KOPT-K1 (cell line): Measurements from ENCODE around the gene KCTD6.

ENCODE experiments used
- H3K27ac ChIP-seq: fragments of 200-600 bp; sonication (generic); 2 replicates; pipeline ENCODE4 v1.5.1; 2016; ENCODE audit warnings: antibody characterized with exemption, mild to moderate bottlenecking, low read depth, low read length; ENCODE audit not compliant: poor library complexity, severe bottlenecking
- H3K36me3 ChIP-seq: fragments of 200-600 bp; sonication (generic); 2 replicates; pipeline ENCODE4 v1.5.1; 2017; ENCODE audit warnings: antibody characterized with exemption, mild to moderate bottlenecking, low read length, moderate library complexity; ENCODE audit not compliant: insufficient read depth
- H3K9me3 ChIP-seq: fragments of 200-600 bp; sonication (generic); 2 replicates; pipeline ENCODE4 v1.5.1; 2017; ENCODE audit warnings: antibody characterized with exemption, low read length, mild to moderate bottlenecking; ENCODE audit not compliant: insufficient read depth, poor library complexity, severe bottlenecking

KCTD6 gene

DNA sequence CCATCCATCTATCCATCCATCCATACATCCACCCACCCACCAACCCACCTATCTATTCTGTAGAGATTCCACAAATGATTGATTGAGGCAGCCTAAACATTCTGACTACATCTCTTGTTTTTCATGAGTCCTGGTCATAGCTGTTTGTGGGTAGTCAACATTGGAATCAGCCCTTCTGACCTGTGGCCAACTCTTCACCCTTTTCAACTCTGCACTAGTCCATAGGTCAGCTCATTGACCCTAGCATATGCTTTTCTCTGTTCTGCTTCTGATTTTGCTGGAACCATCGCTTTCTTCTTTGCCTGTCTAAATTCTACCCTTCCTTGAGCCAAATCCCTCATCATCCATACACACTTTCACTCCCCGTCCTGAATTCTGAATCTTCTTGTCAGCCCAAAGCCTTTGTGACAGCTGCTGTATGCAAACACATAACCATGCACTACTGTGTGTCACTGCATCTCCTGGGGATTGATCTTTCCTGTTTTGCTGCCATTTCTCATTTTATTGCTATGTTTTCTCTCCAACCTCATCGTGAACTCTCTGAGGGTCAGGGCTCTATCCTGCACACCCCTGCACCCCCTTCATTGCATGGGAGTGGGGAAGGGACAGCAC is 16.8 kb upstream of the KCTD6 start:
- H3K9me3 ChIP-seq = no peaks in the 10 kb centered on the region
- H3K27ac ChIP-seq = no peak overlapping the region
- no peaks in the 10 kb centered on the region for H3K36me3 ChIP-seq

DNA sequence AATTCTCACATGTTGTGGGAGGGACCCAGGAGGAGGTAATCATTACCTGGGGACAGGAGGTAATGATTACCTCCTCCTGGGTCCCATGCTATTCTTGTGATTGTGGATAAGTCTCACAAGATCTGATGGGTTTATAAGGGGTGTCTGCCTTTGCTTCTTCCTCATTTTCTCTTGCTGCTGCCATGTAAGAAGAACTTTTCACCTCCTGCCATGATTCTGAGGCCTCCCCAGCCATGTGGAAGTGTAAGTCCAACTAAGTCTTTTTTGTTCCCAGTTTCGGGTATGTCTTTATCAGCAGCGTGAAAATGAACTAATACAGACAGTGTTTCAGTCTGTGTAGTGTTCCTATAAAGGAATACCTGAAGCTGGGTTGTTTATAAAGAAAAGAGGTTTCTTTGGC is 13.1 kb upstream of the KCTD6 start:
- Histone ChIP-seq H3K36me3 (no peaks in the 10 kb centered on the region), H3K9me3 (no peaks in the 10 kb centered on the region)

GRCh38 chr3:58480309-58480708 is 11.6 kb upstream of the KCTD6 start:
- Histone ChIP-seq H3K9me3 (no peaks in the 10 kb centered on the region), H3K27ac (no peak overlapping the region), H3K36me3 (no peaks in the 10 kb centered on the region)

More for the DNA sequence above, 13.1 kb upstream of the KCTD6 start:
- H3K27ac ChIP-seq = no peak overlapping the region

GRCh38 chr3:58482917-58483636 is 8.8 kb upstream of the KCTD6 start:
- no peaks in the 10 kb centered on the region for H3K36me3 ChIP-seq
- H3K9me3 ChIP-seq = no peaks in the 10 kb centered on the region
- no peak overlapping the region for H3K27ac ChIP-seq

DNA sequence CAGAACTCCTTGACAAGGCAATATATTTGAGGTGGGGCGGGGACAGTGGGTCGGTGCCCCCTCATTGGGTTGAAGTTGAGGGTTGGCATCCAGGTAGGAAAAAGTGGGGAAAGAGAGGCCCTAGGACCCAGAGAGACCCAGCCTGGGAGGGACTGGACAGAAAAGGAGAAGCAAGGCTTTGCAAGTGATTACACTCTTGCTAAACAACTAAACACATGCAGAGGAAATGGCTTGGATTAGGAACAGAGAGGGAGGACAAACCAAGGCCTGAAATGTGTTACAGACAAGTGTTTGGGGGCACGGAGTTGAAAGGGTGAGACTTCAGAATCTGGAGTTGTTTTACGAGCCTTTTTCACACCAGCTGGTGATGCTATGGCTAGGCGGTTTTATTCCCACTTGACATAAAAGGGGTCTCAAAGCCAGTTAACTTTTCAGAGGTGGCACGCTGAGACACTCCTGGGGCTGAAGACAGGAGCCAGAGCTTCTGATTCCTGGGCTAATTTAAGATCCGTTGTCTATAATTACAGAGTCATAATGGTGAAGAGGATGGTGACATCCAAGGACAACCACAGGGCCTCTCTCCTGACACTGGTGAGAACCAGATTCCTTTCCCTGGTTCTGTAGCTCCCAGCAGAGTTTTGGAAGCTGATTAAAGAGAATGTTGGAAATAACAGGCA is 7.7 kb upstream of the KCTD6 start:
- no peaks in the 10 kb centered on the region for H3K9me3 ChIP-seq
- H3K36me3 ChIP-seq = no peaks in the 10 kb centered on the region
- H3K27ac ChIP-seq = no peak overlapping the region

DNA sequence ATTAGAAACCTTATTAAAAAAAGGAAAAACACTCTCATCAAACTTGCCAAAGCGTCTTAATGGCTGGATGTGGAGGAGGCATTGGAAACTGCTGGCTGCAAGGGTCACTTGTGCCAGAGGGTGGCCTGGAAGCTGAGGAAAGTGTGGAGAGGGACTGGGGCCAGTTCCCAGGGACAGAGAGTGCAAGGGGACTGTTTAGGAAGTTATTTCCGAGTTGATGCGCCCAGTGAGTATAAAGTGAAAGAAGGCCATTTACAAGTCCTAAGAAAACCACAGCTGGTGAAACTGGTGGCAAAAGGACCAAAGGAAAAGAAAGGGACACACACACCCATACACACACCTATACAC is 7.2 kb upstream of the KCTD6 start:
- Histone ChIP-seq H3K9me3 (no peaks in the 10 kb centered on the region), H3K27ac (no peak overlapping the region), H3K36me3 (no peaks in the 10 kb centered on the region)

GRCh38 chr3:58485801-58486435 is 6.0 kb upstream of the KCTD6 start:
- Histone ChIP-seq H3K9me3 (no peaks in the 10 kb centered on the region), H3K27ac (no peak overlapping the region), H3K36me3 (no peaks in the 10 kb centered on the region)

- Histone ChIP-seq H3K27ac (no peak overlapping the region), H3K9me3 (no peaks in the 10 kb centered on the region)
Observed at GRCh38 chr3:58487140-58487886, 4.6 kb upstream of the KCTD6 start.

GRCh38 chr3:58488967-58489366 is 2.9 kb upstream of the KCTD6 start:
- Histone ChIP-seq H3K36me3 (no peaks in the 10 kb centered on the region), H3K27ac (no peak overlapping the region), H3K9me3 (no peaks in the 10 kb centered on the region)

More at GRCh38 chr3:58487140-58487886, 4.6 kb upstream of the KCTD6 start:
- H3K36me3 ChIP-seq = no peaks in the 10 kb centered on the region

GRCh38 chr3:58490860-58491501 is 915 bp upstream of the KCTD6 start:
- Histone ChIP-seq H3K27ac (no peak overlapping the region), H3K9me3 (no peaks in the 10 kb centered on the region)

GRCh38 chr3:58492494-58492905 is 604 bp downstream of the KCTD6 start:
- Histone ChIP-seq H3K27ac (peak overlapping the region; percentile 25), H3K9me3 (no peaks in the 10 kb centered on the region), H3K36me3 (no peaks in the 10 kb centered on the region)

More at GRCh38 chr3:58490860-58491501, 915 bp upstream of the KCTD6 start:
- H3K36me3 ChIP-seq = no peaks in the 10 kb centered on the region

GRCh38 chr3:58494107-58494506 is 2.2 kb downstream of the KCTD6 start:
- Histone ChIP-seq H3K9me3 (no peaks in the 10 kb centered on the region), H3K27ac (no peak overlapping the region), H3K36me3 (no peaks in the 10 kb centered on the region)

- Histone ChIP-seq H3K9me3 (no peaks in the 10 kb centered on the region), H3K27ac (no peak overlapping the region), H3K36me3 (no peaks in the 10 kb centered on the region)
Observed at GRCh38 chr3:58495101-58495500, 3.2 kb downstream of the KCTD6 start.

DNA sequence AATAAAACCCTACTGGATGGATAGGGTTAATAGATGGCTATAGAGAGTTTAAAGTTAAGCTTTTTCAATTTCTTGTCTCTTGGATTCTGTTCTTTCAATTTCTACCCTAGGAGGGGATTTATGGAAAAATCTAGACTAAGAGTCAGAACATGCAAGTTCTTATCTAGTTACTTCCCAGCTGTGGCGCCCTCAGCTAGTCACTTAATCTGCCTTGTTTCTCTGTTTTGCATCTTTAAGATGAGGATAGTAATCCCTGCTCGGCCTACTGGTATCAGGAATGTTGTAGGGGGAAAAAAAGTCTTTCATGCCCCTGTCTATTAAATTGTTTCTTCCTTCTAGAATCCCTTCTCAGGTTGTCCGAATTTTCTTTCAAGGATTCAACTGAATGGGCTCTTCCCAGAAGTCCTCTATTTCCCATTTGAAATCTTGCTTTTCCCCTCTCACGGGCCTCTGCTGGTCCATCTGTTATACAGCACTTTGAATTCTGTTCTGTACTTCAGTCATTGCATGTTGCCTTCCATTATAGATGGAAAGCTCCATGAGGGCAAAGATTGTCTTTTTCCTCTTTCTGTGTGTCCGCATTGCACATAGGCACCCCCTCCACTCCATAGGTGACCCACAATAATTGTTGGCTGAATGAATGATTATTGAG is 4.4 kb downstream of the KCTD6 start:
- H3K27ac ChIP-seq = no peak overlapping the region
- peaks cover 8% of the 10 kb centered on the region; the same call in 1 of the 2 replicates for H3K36me3 ChIP-seq
- no peaks in the 10 kb centered on the region for H3K9me3 ChIP-seq
